BLaER1 (cell line): ENCODE measurements around the gene PRKCZ.
A peak's percentile ranks its signal among the peaks of the same experiment; 100 is the strongest.

Experiments used
- H3K27ac ChIP-seq: shearing (Covaris generic); formaldehyde crosslinking; 2 replicates; pipeline ENCODE4 v1.8.1; 2022
- H3K27me3 ChIP-seq: shearing (Covaris generic); formaldehyde crosslinking; 2 replicates; pipeline ENCODE4 v1.8.1; 2022
- H3K36me3 ChIP-seq: shearing (Covaris generic); formaldehyde crosslinking; 2 replicates; pipeline ENCODE4 v1.8.1; 2022
- H3K4me1 ChIP-seq: shearing (Covaris generic); formaldehyde crosslinking; 2 replicates; pipeline ENCODE4 v1.8.1; 2022
- H3K4me2 ChIP-seq: shearing (Covaris generic); formaldehyde crosslinking; 2 replicates; pipeline ENCODE4 v1.8.1; 2022
- H3K4me3 ChIP-seq: shearing (Covaris generic); formaldehyde crosslinking; 2 replicates; pipeline ENCODE4 v1.8.1; 2022
- H3K9ac ChIP-seq: shearing (Covaris generic); formaldehyde crosslinking; 2 replicates; pipeline ENCODE4 v1.8.1; 2022
- H3K9me3 ChIP-seq: shearing (Covaris generic); formaldehyde crosslinking; 2 replicates; pipeline ENCODE4 v1.8.1; 2022
- H4K20me1 ChIP-seq: shearing (Covaris generic); formaldehyde crosslinking; 2 replicates; pipeline ENCODE4 v1.8.1; 2022
- Cebpa-rat ChIP-seq: shearing (Covaris generic); IDR thresholded peaks from 2 replicates; pipeline ENCODE4 v1.8.1; 2022

PRKCZ gene

GRCh38 chr1:2056955-2057590 is 6.9 kb downstream of the PRKCZ start:
- Histone ChIP-seq H4K20me1 (peaks cover under 1% of the 10 kb centered on the region; the same call in 1 of the 2 replicates), H3K4me3 (no peak overlapping the region), H3K9ac (no peak overlapping the region), H3K27me3 (peaks cover 6% of the 10 kb centered on the region), H3K4me2 (peak overlapping the region; percentile 17; the same call in 1 of the 2 replicates), H3K36me3 (no peaks in the 10 kb centered on the region; the same call in 1 of the 2 replicates), H3K4me1 (peaks cover 94% of the 10 kb centered on the region), H3K27ac (peak overlapping the region; percentile 26; the same call in 1 of the 2 replicates), H3K9me3 (peaks cover 8% of the 10 kb centered on the region)
- TF ChIP-seq Cebpa-rat, result no peak

DNA sequence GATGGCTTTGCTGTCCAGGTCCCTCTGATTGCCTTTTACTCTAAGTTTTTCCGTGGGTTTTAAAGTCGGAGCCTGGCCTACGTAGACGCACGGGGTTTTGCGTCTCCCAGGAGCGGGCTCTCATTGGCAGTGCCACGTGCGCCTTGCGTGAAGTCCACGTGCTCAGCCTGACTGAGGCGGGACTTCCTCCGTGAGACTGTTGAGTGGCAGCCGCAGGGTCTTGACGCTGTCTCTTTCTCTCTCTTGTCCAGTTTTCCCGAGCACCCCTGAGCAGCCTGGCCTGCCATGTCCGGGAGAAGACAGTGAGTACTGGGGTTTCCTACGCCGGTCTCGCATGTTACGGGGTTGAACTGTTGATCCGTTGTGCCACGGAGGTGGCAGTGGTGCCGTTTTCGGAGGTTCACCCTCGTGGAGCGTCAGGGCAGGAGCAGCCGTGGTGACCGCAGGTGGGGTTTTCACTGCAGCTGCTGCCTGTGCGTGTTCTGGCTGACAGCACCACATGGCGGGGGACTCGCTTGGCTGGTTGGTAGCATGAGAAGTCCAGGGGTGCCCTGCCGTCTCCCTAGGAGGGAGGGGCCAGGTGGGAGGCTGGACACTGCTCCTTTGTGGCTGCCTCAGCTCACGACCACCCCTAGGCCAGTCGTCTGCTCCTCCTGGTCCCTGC is 9.2 kb downstream of the PRKCZ start:
- Histone ChIP-seq H3K9ac (peak overlapping the region; percentile 72), H3K4me2 (peak overlapping the region; percentile 94), H3K36me3 (peaks cover under 1% of the 10 kb centered on the region), H4K20me1 (no peaks in the 10 kb centered on the region), H3K4me1 (peaks cover 89% of the 10 kb centered on the region), H3K9me3 (peaks cover 28% of the 10 kb centered on the region), H3K4me3 (peak overlapping the region; percentile 48), H3K27ac (peak overlapping the region; percentile 90), H3K27me3 (no peaks in the 10 kb centered on the region)
- TF ChIP-seq Cebpa-rat, result no peak

DNA sequence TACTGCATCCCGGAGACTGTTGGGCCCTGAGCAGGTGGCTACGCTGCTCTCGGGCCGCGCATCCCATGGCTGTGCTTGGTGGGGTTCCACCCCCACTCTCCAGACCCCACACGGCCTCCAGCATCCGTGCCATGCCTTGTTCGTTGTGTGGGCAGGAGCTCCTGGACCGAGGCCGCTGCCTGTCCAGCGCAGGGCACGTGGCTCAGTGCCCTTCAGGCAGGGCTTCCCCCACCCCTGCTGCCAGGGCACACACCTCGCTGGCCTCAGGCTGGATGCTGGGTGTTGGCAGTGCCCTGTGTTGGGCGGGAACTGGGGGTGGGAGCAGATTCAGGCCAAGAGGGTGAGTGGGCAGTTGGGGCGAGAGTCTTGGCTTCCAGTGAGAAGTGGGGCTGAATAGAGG is 9.9 kb downstream of the PRKCZ start:
- peaks cover 82% of the 10 kb centered on the region for H3K4me1 ChIP-seq
- H3K27ac ChIP-seq, result peak overlapping the region; percentile 90
- H3K36me3 ChIP-seq, result peaks cover 4% of the 10 kb centered on the region
- TF ChIP-seq Cebpa-rat, result no peak
- peak overlapping the region; percentile 72 for H3K9ac ChIP-seq
- H3K9me3 ChIP-seq, result peaks cover 35% of the 10 kb centered on the region
- H3K4me2 ChIP-seq, result peak overlapping the region; percentile 94
- H4K20me1 ChIP-seq, result no peaks in the 10 kb centered on the region
- peak overlapping the region; percentile 48 for H3K4me3 ChIP-seq
- H3K27me3 ChIP-seq, result no peaks in the 10 kb centered on the region

DNA sequence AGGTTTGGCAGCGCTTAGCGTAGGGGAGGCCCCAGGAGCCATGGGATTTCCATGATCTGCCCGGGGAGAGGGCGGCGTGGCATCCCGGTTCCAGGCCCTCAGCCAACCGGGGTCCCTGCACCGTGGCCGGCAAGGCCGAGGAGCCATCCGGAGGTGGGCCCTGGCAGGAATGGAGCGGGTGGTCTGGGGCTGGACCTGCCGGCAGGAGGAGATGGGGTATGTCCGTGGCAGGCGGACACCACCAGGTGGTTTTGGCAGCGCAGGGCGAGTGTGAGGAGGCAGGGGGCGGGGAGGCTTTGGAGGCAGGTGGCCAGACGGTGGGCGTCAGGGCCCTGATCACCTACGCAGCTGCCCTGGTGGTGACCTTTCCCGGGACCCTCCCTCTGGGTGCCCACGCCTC is 10.3 kb downstream of the PRKCZ start:
- TF ChIP-seq Cebpa-rat, result no peak
- peaks cover 78% of the 10 kb centered on the region for H3K4me1 ChIP-seq
- H3K4me3 ChIP-seq, result peak overlapping the region; percentile 48; the same call in 1 of the 2 replicates
- peaks cover 39% of the 10 kb centered on the region for H3K9me3 ChIP-seq
- no peaks in the 10 kb centered on the region for H4K20me1 ChIP-seq
- peak overlapping the region; percentile 72 for H3K9ac ChIP-seq
- H3K27me3 ChIP-seq, result no peaks in the 10 kb centered on the region
- peak overlapping the region; percentile 90 for H3K27ac ChIP-seq
- H3K4me2 ChIP-seq, result peak overlapping the region; percentile 94
- H3K36me3 ChIP-seq, result peaks cover 4% of the 10 kb centered on the region

GRCh38 chr1:2061065-2061778 is 11.0 kb downstream of the PRKCZ start:
- 0 out of 2 replicates have a peak overlapping the region, but pooled peaks have one; percentile 0 for H3K4me3 ChIP-seq
- peak overlapping the region; percentile 72; the same call in 1 of the 2 replicates for H3K9ac ChIP-seq
- H3K4me2 ChIP-seq, result peak overlapping the region; percentile 94
- peak overlapping the region; percentile 90 for H3K27ac ChIP-seq
- H3K9me3 ChIP-seq, result peaks cover 46% of the 10 kb centered on the region
- H3K4me1 ChIP-seq, result peaks cover 71% of the 10 kb centered on the region
- peaks cover 4% of the 10 kb centered on the region; the same call in 1 of the 2 replicates for H3K36me3 ChIP-seq
- TF ChIP-seq Cebpa-rat, result no peak
- no peaks in the 10 kb centered on the region for H3K27me3 ChIP-seq
- no peaks in the 10 kb centered on the region for H4K20me1 ChIP-seq

- H3K27me3 ChIP-seq, result no peaks in the 10 kb centered on the region
- TF ChIP-seq Cebpa-rat, result no peak
- no peak overlapping the region for H3K4me3 ChIP-seq
- no peaks in the 10 kb centered on the region for H4K20me1 ChIP-seq
- H3K27ac ChIP-seq, result no peak overlapping the region
- peaks cover 57% of the 10 kb centered on the region for H3K9me3 ChIP-seq
- no peak overlapping the region for H3K9ac ChIP-seq
- peaks cover 52% of the 10 kb centered on the region for H3K4me1 ChIP-seq
- H3K4me2 ChIP-seq, result no peak overlapping the region
- H3K36me3 ChIP-seq, result peaks cover 11% of the 10 kb centered on the region
These were observed 15.5 kb downstream of the PRKCZ start for GRCh38 chr1:2065699-2066098.

DNA sequence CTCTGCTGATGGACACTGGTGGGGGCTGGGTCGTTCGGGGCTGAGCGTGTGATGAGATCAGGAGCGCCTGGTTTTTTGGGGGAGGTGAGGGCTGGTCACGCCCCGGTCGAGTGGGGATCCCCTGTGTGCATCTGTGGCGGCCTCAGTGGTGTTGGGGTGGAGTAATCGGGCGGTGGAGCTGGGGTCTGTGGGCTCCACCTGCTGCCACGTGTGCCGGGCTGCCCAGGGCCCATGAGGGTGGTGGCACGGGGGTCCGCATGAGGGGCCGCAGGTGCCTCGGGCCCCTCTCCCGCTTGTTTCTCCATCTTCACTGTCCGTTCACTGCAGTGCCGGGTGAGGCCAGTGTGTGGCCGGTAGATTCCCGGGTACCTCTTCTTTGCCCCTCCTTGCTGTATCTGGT is 17.2 kb downstream of the PRKCZ start:
- H3K4me2 ChIP-seq, result peak overlapping the region; percentile 32; the same call in 1 of the 2 replicates
- H3K4me1 ChIP-seq, result peaks cover 41% of the 10 kb centered on the region
- H3K4me3 ChIP-seq, result no peak overlapping the region
- no peaks in the 10 kb centered on the region; the same call in 1 of the 2 replicates for H4K20me1 ChIP-seq
- TF ChIP-seq Cebpa-rat, result no peak
- H3K9ac ChIP-seq, result no peak overlapping the region
- peaks cover 11% of the 10 kb centered on the region for H3K36me3 ChIP-seq
- peaks cover 47% of the 10 kb centered on the region for H3K9me3 ChIP-seq
- H3K27ac ChIP-seq, result no peak overlapping the region
- peaks cover 10% of the 10 kb centered on the region for H3K27me3 ChIP-seq

- Histone ChIP-seq H3K4me2 (no peak overlapping the region), H3K4me1 (peaks cover 43% of the 10 kb centered on the region), H3K27me3 (peaks cover 16% of the 10 kb centered on the region), H4K20me1 (peaks cover 6% of the 10 kb centered on the region), H3K9me3 (peaks cover 42% of the 10 kb centered on the region), H3K27ac (no peak overlapping the region), H3K36me3 (peaks cover 11% of the 10 kb centered on the region), H3K4me3 (no peak overlapping the region), H3K9ac (no peak overlapping the region)
- no peak for TF ChIP-seq Cebpa-rat
These were observed 17.8 kb downstream of the PRKCZ start for GRCh38 chr1:2067981-2068380.

- H3K4me3 ChIP-seq, result no peak overlapping the region
- peaks cover 39% of the 10 kb centered on the region for H3K4me1 ChIP-seq
- H3K9me3 ChIP-seq, result peaks cover 34% of the 10 kb centered on the region
- no peak overlapping the region for H3K4me2 ChIP-seq
- peaks cover 11% of the 10 kb centered on the region for H3K36me3 ChIP-seq
- H3K27me3 ChIP-seq, result peaks cover 26% of the 10 kb centered on the region
- H4K20me1 ChIP-seq, result peaks cover 9% of the 10 kb centered on the region
- no peak overlapping the region for H3K9ac ChIP-seq
- TF ChIP-seq Cebpa-rat, result no peak
- no peak overlapping the region for H3K27ac ChIP-seq
These were observed 18.7 kb downstream of the PRKCZ start for GRCh38 chr1:2068951-2069350.
